ENCODE results near the gene RASA4B.

RASA4B gene

GRCh38 chr7:102451371-102452054, 66.1 kb downstream of the RASA4B start:
- DNase-seq = no peak

GRCh38 chr7:102450242-102450641, 67.3 kb downstream of the RASA4B start:
- DNase-seq = peak in 1 of 4 experiments; percentile 25

- DNase-seq = no peak
Measured at GRCh38 chr7:102449136-102449535, 68.4 kb downstream of the RASA4B start.

DNA sequence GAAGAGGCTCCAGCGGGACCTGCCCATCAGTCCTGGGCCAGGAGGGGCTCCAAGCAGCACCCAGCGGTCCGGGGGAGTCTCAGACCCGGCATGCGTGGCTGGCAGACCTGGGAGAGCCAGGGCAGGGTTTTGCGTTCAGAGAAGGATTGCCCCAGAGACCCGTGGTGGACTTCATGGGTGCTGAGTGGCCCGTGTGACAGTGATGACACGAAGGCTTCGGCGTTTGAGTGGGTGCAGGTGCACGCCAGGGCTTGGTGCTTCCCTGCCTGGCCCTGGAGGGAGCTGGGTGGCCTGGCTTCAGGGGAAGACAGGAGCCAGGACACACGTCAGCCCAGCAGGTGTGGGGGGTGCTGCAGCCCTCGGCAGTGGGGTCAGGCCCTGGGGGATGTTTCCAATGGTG, 70.3 kb downstream of the RASA4B start:
- DNase-seq = no peak

- DNase-seq = no peak
Measured at GRCh38 chr7:102446387-102447156, 71.0 kb downstream of the RASA4B start.

- no peak for DNase-seq
Measured at GRCh38 chr7:102445674-102446071, 71.9 kb downstream of the RASA4B start.

- no peak for DNase-seq
Measured at GRCh38 chr7:102444961-102445673, 72.5 kb downstream of the RASA4B start.

DNA sequence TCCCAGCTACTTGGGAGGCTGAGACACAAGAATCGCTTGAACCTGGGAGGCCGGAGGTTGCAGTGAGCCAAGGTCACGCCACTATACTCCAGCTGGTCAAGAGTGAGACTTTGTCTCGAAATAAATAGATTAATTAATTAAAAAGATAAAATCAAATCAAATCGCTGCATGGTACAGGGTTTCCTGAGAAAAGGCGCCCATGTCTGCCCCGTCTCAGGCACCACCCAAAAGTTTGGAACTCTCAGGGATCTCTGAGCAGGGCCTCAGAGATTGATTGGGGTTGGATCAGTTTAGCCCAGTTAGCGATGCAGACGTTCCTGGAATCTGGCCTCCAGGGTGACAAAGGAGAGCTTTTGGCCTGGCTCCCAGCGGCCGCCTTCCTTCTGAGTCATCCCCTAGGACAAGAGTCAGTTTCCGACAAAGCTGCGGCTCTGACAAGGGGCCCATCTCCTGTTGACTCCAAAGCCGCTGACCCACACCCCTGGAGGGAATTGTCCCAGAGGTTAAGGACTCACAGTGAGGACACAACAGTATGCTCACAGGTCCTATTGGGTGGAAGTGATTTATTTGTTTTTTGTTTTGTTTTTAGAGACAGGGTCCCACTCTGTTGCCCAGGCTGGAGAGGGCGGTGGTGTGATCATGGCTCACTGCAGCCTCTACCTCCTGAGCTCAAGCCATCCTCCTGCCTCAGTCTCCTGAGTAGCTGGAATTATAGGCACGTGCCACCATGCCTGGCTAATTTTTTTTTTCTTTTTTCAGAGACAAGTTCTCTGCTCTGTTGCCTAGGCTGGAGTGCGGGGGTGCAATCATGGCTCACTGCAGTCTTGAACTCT, 77.4 kb downstream of the RASA4B start:
- no peak for DNase-seq

GRCh38 chr7:102436118-102436517, 81.5 kb downstream of the RASA4B start:
- no peak for DNase-seq

DNA sequence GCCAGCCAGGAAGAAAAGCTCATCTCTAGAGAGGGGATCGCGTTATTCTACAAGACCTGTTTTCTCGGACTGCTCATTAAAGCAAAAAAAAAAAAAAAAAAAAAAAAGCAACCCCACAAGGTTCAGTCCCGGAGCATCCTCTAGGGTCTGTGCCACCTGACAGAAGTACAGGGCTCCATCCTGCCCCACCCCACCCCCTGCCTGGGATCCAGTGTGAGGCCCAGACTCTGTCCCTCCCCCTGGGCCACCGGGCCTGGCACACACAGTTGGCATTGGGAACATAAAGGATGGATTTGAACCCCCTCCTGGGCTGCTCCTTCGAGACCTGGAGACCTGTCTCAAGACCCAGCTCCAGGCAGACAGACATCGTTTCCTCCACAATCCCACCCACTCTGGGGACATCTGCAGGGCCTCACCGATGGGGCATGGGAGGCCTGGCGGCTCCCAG, 83.5 kb downstream of the RASA4B start:
- DNase-seq = no peak

DNA sequence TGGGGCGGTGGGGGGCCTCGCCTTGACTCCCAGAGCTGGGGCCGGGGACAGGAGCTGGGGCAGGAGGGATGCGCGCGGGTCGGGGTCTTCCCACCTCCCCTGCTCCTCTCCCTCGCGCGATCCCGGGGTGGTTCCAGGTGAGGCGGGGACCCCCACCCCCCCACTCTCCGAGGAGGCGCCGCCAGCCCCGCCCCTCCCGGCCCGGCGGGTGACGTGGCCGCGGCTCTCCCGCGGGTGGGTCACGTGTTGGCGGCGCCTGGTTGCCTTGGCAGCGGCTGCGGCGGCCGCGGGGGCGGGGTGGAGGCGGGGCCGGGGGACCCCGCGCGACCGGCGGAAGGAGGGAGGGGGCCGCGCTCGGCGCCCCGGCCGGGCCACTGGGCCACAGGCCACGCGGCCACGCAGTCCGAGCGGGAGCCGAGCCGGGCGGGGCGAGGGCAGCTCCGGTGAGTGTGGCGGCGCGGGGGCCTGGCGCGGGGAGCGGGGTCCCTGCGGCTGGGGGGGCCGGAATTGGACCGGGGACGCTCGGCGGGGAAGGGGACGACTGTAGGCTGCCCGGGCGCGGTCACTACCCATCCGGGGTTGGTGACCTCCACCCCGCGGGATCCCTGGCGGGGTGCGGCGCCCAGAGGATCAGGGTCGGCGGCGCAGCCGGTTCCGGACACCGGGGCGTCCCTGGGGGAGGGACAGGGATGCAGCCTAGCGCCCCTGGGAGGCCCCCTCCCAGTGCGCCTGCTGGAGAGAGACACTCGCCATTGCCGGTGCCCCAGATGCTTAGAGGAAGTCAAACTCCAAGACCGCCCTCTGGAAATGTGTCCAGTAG, 84.1 kb downstream of the RASA4B start, which contains the start of gene ORAI2:
Gene ORAI2 (plus strand): TSS at position 357 of the 820 bp plus-strand sequence. CDS start 5,382 bp downstream, outside the sequence.
- peak; percentile 69 to 79 (median 76) for DNase-seq

Measured in activated CD4-positive, CD25-positive, alpha-beta regulatory T cell (primary cell).